Trophoblast cell (in vitro differentiated cells and primary cell): Measurements from ENCODE around the gene PRKD1.

ENCODE experiments used
- DNase-seq, 2 donors: peaks; one replicate each; pipeline ENCODE4 v3.0.0-alpha.2; 2016
- H2AFZ ChIP-seq: 2 replicates; pipeline ENCODE4 v1.6.1; 2013; ENCODE audit warnings: low read length, moderate library complexity, mild to moderate bottlenecking; ENCODE audit not compliant: insufficient read depth, poor library complexity
- H2AK5ac ChIP-seq: 2 replicates; pipeline ENCODE4 v1.6.1; 2013; ENCODE audit warnings: mild to moderate bottlenecking, low read length
- H2BK120ac ChIP-seq: 2 replicates; pipeline ENCODE4 v1.6.1; 2013; ENCODE audit warnings: low read length, mild to moderate bottlenecking, moderate library complexity; ENCODE audit not compliant: insufficient read depth, poor library complexity
- H2BK12ac ChIP-seq: 2 replicates; pipeline ENCODE4 v1.6.1; 2013; ENCODE audit warnings: mild to moderate bottlenecking, low read length, moderate library complexity
- H2BK5ac ChIP-seq: 2 replicates; pipeline ENCODE4 v1.6.1; 2013; ENCODE audit warnings: low read length, low read depth, moderate library complexity, mild to moderate bottlenecking; ENCODE audit not compliant: poor library complexity
- H3K14ac ChIP-seq: 2 replicates; pipeline ENCODE4 v1.6.1; 2013; ENCODE audit warnings: mild to moderate bottlenecking, low read length
- H3K18ac ChIP-seq: 2 replicates; pipeline ENCODE4 v1.6.1; 2013; ENCODE audit warnings: mild to moderate bottlenecking, low read length
- H3K23ac ChIP-seq: 2 replicates; pipeline ENCODE4 v1.6.1; 2013; ENCODE audit warnings: low read length
- H3K27ac ChIP-seq: 2 replicates; pipeline ENCODE4 v1.5.1; 2013; ENCODE audit warnings: low read depth, mild to moderate bottlenecking, inconsistent platforms, low read length, moderate library complexity
- H3K27me3 ChIP-seq: 2 replicates; pipeline ENCODE4 v1.6.1; 2013; ENCODE audit warnings: inconsistent platforms, mild to moderate bottlenecking, low read length, moderate library complexity; ENCODE audit not compliant: insufficient read depth
- H3K36me3 ChIP-seq, 2 experiments: 1 replicate in 1 of 2; 2 replicates in 1 of 2; pipeline ENCODE4 v1.6.1; 2013; ENCODE audit warnings: low read length in 2 of 2, mild to moderate bottlenecking in 2 of 2, moderate library complexity in 1 of 2; ENCODE audit not compliant: insufficient read depth in 2 of 2, control insufficient read depth in 1 of 2
- H3K4ac ChIP-seq: 2 replicates; pipeline ENCODE4 v1.6.1; 2013; ENCODE audit warnings: low read depth, mild to moderate bottlenecking, low read length, moderate library complexity
- H3K4me1 ChIP-seq, 2 experiments: 1 replicate in 1 of 2; 2 replicates in 1 of 2; pipeline ENCODE4 v1.6.1; 2013; ENCODE audit warnings: low read length in 2 of 2, mild to moderate bottlenecking in 2 of 2, moderate library complexity in 1 of 2; ENCODE audit not compliant: insufficient read depth in 2 of 2, control insufficient read depth in 1 of 2
- H3K4me2 ChIP-seq: 2 replicates; pipeline ENCODE4 v1.6.1; 2013; ENCODE audit warnings: inconsistent platforms, mild to moderate bottlenecking, low read length, moderate library complexity
- H3K4me3 ChIP-seq: 2 replicates; pipeline ENCODE4 v1.5.1; 2013; ENCODE audit warnings: mild to moderate bottlenecking, low read depth, low read length, inconsistent platforms
- H3K79me1 ChIP-seq: one replicate; pipeline ENCODE4 v1.6.1; 2013; ENCODE audit warnings: low read length
- H3K79me2 ChIP-seq: 2 replicates; pipeline ENCODE4 v1.6.1; 2013; ENCODE audit warnings: low read length, mild to moderate bottlenecking; ENCODE audit not compliant: control insufficient read depth, insufficient read depth, poor library complexity
- H3K9ac ChIP-seq: 2 replicates; pipeline ENCODE4 v1.6.1; 2013; ENCODE audit warnings: mild to moderate bottlenecking, low read length
- H3K9me3 ChIP-seq: 2 replicates; pipeline ENCODE4 v1.6.1; 2013; ENCODE audit warnings: low read depth, mild to moderate bottlenecking, control low read depth, inconsistent platforms, low read length; ENCODE audit not compliant: insufficient read depth
- H4K12ac ChIP-seq: 2 replicates; pipeline ENCODE4 v1.6.1; 2013; ENCODE audit warnings: low read depth, mild to moderate bottlenecking, low read length, moderate library complexity
- H4K8ac ChIP-seq: 2 replicates; pipeline ENCODE4 v1.6.1; 2013; ENCODE audit warnings: low read depth, mild to moderate bottlenecking, low read length, moderate library complexity
- H4K91ac ChIP-seq: one replicate; pipeline ENCODE4 v1.6.1; 2013; ENCODE audit warnings: low read depth, mild to moderate bottlenecking, low read length, moderate library complexity
- WGBS: extraction: QIAGEN DNeasy Blood & Tissue Kit; methylation state at CpG from one replicate; pipeline ENCODE4 v1.1.7; 2013; ENCODE audit warnings: missing lambda C conversion rate; ENCODE audit not compliant: insufficient read length, insufficient coverage; ENCODE audit errors: extremely low coverage; 5-methylcytosine and 5-hydroxymethylcytosine counted together

PRKD1 gene

DNA sequence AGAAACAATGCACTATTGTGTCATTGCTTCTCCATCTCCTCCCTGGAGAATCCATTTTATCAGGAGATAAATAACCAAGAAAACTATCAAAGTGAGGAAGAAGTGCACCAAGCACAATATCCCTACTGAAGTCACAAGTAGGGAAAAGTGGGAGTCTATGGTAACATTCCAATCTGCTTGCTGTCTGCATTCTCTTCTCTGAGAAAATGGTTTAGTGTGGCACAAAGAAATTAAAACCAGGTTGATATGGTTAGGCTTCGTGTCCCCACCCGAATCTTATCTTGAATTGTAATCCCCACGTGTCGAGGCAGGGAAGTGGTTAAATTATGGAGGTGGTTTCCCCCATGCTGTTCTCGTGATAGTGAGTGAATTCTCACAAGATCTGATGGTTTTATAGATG lies 209.7 kb downstream of the PRKD1 start:
- peaks cover 0 to 4% of the 10 kb centered on the region in 2 experiments for H3K4me1 ChIP-seq
- no peak for DNase-seq
- no peak overlapping the region for H3K23ac ChIP-seq
- H2BK5ac ChIP-seq = no peak overlapping the region
- no peak overlapping the region for H2AFZ ChIP-seq
- H3K9ac ChIP-seq = no peak overlapping the region
- no peak overlapping the region for H3K4ac ChIP-seq
- H3K79me2 ChIP-seq = no peaks in the 10 kb centered on the region
- WGBS = no CpG with 5 or more reads among the region's 5 CpGs
- H3K4me3 ChIP-seq = no peak overlapping the region
- no peaks in the 10 kb centered on the region for H3K79me1 ChIP-seq
- H2BK120ac ChIP-seq = no peak overlapping the region
- no peaks in the 10 kb centered on the region for H3K9me3 ChIP-seq
- H2BK12ac ChIP-seq = no peak overlapping the region
- H3K14ac ChIP-seq = no peak overlapping the region
- H3K36me3 ChIP-seq = no peaks in the 10 kb centered on the region
- H4K91ac ChIP-seq = no peak overlapping the region
- H4K8ac ChIP-seq = no peak overlapping the region
- no peaks in the 10 kb centered on the region for H3K27me3 ChIP-seq
- H4K12ac ChIP-seq = no peak overlapping the region
- H2AK5ac ChIP-seq = no peak overlapping the region
- H3K4me2 ChIP-seq = no peak overlapping the region
- no peak overlapping the region for H3K18ac ChIP-seq
- no peak overlapping the region for H3K27ac ChIP-seq

DNA sequence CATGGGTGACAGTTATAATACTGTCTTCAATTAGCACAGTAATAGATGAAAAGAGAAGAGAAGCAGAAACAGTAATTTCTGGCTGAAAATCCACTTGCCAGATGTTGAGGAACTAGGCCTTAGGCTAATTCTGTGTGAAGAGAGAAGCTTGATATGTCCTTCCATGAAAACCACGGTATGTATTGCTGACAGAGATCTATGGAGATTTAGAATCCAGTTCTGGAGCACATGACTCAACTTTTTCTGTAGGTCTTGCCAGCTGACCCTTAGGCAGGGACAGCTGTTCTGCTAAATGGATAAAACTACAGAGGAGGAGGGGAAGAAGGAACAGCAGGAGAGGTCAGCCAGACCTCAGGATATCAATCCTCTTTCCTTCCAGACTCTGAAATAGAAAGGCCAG lies 211.5 kb downstream of the PRKD1 start:
- no peak overlapping the region for H2BK120ac ChIP-seq
- H2AFZ ChIP-seq = no peak overlapping the region
- H3K4me2 ChIP-seq = no peak overlapping the region
- no peak for DNase-seq
- H3K27ac ChIP-seq = no peak overlapping the region
- no peak overlapping the region for H3K14ac ChIP-seq
- no peak overlapping the region for H4K8ac ChIP-seq
- no CpG with 5 or more reads among the region's 1 CpG for WGBS
- H3K9ac ChIP-seq = no peak overlapping the region
- no peak overlapping the region for H3K18ac ChIP-seq
- no peak overlapping the region for H3K23ac ChIP-seq
- no peak overlapping the region for H3K4me3 ChIP-seq
- H3K4ac ChIP-seq = no peak overlapping the region
- H3K9me3 ChIP-seq = no peaks in the 10 kb centered on the region
- H3K79me1 ChIP-seq = no peaks in the 10 kb centered on the region
- H3K36me3 ChIP-seq = no peaks in the 10 kb centered on the region
- no peaks in the 10 kb centered on the region for H3K27me3 ChIP-seq
- no peak overlapping the region for H2BK5ac ChIP-seq
- no peak overlapping the region for H2BK12ac ChIP-seq
- no peaks in the 10 kb centered on the region for H3K79me2 ChIP-seq
- peaks cover 0 to 4% of the 10 kb centered on the region in 2 experiments for H3K4me1 ChIP-seq
- H2AK5ac ChIP-seq = no peak overlapping the region
- no peak overlapping the region for H4K12ac ChIP-seq
- no peak overlapping the region for H4K91ac ChIP-seq

DNA sequence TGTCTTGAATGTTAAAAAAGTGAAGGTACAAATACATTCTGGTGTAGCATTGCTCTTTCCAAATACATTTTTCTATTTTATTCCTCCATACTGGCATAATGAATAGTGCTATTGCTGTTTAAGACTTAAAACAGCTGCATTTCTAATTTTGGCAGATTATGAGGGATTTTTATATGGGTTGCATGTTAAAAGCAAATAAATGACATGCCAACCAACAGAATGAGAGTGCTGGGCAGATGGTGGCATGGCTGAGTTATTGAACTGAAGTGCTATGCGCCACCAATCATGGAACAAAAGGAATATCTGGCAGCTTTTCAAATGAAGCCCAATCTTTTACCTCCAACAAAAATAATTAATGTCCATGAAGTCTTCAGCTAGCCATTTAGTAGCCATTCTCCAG lies 215.0 kb downstream of the PRKD1 start:
- no peaks in the 10 kb centered on the region for H3K9me3 ChIP-seq
- no peak for DNase-seq
- H2AFZ ChIP-seq = no peak overlapping the region
- no peak overlapping the region for H3K9ac ChIP-seq
- no peaks in the 10 kb centered on the region for H3K79me2 ChIP-seq
- H4K8ac ChIP-seq = no peak overlapping the region
- H2AK5ac ChIP-seq = no peak overlapping the region
- H3K27me3 ChIP-seq = no peaks in the 10 kb centered on the region
- no peak overlapping the region for H3K18ac ChIP-seq
- no peak overlapping the region for H3K4me2 ChIP-seq
- H2BK5ac ChIP-seq = no peak overlapping the region
- H4K12ac ChIP-seq = no peak overlapping the region
- no peak overlapping the region for H3K27ac ChIP-seq
- H3K4ac ChIP-seq = no peak overlapping the region
- no peaks in the 10 kb centered on the region for H3K36me3 ChIP-seq
- no peak overlapping the region for H2BK120ac ChIP-seq
- no peak overlapping the region for H3K14ac ChIP-seq
- WGBS = no CpG with 5 or more reads among the region's 1 CpG
- H3K4me1 ChIP-seq = peaks cover 0 to 4% of the 10 kb centered on the region in 2 experiments
- no peak overlapping the region for H3K23ac ChIP-seq
- no peaks in the 10 kb centered on the region for H3K79me1 ChIP-seq
- H3K4me3 ChIP-seq = no peak overlapping the region
- H2BK12ac ChIP-seq = no peak overlapping the region
- H4K91ac ChIP-seq = no peak overlapping the region

DNA sequence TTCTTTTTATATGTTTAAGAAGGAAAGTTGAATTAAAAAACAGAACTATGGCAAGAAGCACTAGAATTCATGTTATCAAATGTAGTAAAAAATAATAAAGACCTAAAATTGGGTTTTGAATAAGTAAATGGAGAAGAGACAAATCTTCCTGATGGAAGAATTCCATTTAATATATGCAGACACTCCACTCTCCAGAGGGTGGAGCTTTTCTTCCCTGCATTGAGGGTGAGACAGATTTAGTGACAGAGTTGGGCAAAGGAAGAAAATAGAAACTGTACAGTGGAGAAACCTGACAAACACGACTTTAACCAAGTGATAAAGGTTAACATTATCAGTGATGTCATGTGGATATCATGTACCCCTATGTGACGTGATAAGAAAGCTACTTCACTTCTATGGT lies 217.6 kb downstream of the PRKD1 start:
- Histone ChIP-seq H3K79me1 (no peaks in the 10 kb centered on the region), H3K14ac (no peak overlapping the region), H4K12ac (no peak overlapping the region)

More for the DNA sequence above, 217.6 kb downstream of the PRKD1 start:
- no peak overlapping the region for H3K4ac ChIP-seq
- no peak overlapping the region for H2BK5ac ChIP-seq
- WGBS = no CpG with 5 or more reads among the region's 2 CpGs
- H2BK120ac ChIP-seq = no peak overlapping the region
- H4K91ac ChIP-seq = no peak overlapping the region
- no peak overlapping the region for H2AK5ac ChIP-seq
- no peak overlapping the region for H3K27ac ChIP-seq
- no peak overlapping the region for H2BK12ac ChIP-seq
- no peak overlapping the region for H4K8ac ChIP-seq
- no peak for DNase-seq
- H3K36me3 ChIP-seq = no peaks in the 10 kb centered on the region
- H3K79me2 ChIP-seq = no peaks in the 10 kb centered on the region
- H2AFZ ChIP-seq = no peak overlapping the region
- H3K4me3 ChIP-seq = no peak overlapping the region
- no peaks in the 10 kb centered on the region for H3K9me3 ChIP-seq
- H3K18ac ChIP-seq = no peak overlapping the region
- no peaks in the 10 kb centered on the region for H3K27me3 ChIP-seq
- H3K4me1 ChIP-seq = no peaks in the 10 kb centered on the region
- H3K9ac ChIP-seq = no peak overlapping the region
- no peak overlapping the region for H3K23ac ChIP-seq
- no peak overlapping the region for H3K4me2 ChIP-seq
